ENCODE results near the gene AP1S1.

- no peak for TF ChIP-seq TAF15 (IDR thresholded peaks at IDR 0.05; ENCODE audit: low read depth, low read length, poor library complexity, severe bottlenecking)
- TF ChIP-seq, protein P1, sequence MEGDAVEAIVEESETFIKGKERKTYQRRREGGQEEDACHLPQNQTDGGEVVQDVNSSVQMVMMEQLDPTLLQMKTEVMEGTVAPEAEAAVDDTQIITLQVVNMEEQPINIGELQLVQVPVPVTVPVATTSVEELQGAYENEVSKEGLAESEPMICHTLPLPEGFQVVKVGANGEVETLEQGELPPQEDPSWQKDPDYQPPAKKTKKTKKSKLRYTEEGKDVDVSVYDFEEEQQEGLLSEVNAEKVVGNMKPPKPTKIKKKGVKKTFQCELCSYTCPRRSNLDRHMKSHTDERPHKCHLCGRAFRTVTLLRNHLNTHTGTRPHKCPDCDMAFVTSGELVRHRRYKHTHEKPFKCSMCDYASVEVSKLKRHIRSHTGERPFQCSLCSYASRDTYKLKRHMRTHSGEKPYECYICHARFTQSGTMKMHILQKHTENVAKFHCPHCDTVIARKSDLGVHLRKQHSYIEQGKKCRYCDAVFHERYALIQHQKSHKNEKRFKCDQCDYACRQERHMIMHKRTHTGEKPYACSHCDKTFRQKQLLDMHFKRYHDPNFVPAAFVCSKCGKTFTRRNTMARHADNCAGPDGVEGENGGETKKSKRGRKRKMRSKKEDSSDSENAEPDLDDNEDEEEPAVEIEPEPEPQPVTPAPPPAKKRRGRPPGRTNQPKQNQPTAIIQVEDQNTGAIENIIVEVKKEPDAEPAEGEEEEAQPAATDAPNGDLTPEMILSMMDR (CRISPR knock-in tag; IDR thresholded peaks at IDR 0.05), result no peak
- no peak for TF ChIP-seq ZFP36 (IDR thresholded peaks at IDR 0.05; ENCODE audit: borderline replicate concordance, low read depth, low read length, partially characterized antibody)
- TF ChIP-seq TAF1 (CRISPR knock-in tag; IDR thresholded peaks at IDR 0.05), result no peak
- no peak for TF ChIP-seq NFIB (CRISPR knock-in tag; IDR thresholded peaks at IDR 0.05; ENCODE audit: borderline replicate concordance)
- no peak for TF ChIP-seq CREB1 (IDR thresholded peaks at IDR 0.05)
- no peak for TF ChIP-seq CREB1 (CRISPR knock-in tag; IDR thresholded peaks at IDR 0.05)
Measured at GRCh38 chr7:101129603-101130117, 24.6 kb upstream of the AP1S1 start.

Data from HepG2 (cell line).